SK-N-SH (cell line): ENCODE results near the gene PCYOX1L. TPM values are rescaled to one million over a fixed set of nuclear protein-coding genes. Genes with fewer than 3 reads are reported as not detected.
A peak's percentile ranks its signal among the peaks of the same experiment; 100 is the strongest.

ENCODE experiments used
- CTCF ChIA-PET: fragments of 300-600, 350-600 bp; formaldehyde crosslinking; extraction: SDS; loops from one replicate; lab custom pipeline; 2021; lab: Yijun Ruan, JAX
- POLR2A ChIA-PET: fragments of 350-600 bp; sonication (Branson Sonifier 250); formaldehyde crosslinking; extraction: SDS; loops from one replicate; lab custom pipeline; 2020; ENCODE audit warnings: antibody characterized with exemption, inconsistent platforms; lab: Yijun Ruan, JAX
- DNase-seq: peaks from one replicate; pipeline ENCODE4 v3.0.0; 2012
- H2AFZ ChIP-seq: fragments of 200-600 bp; sonication (generic); 2 replicates; pipeline ENCODE4 v1.8.1; 2016; ENCODE audit warnings: antibody characterized with exemption, mild to moderate bottlenecking, low read depth
- H3F3A ChIP-seq: fragments of 200-600 bp; sonication (generic); replicated peaks from 2 replicates; pipeline ENCODE3; 2016; ENCODE audit warnings: antibody characterized with exemption, mild to moderate bottlenecking; ENCODE audit not compliant: insufficient read depth
- H3K27ac ChIP-seq, 2 experiments: fragments of 200-500 bp in 1 of 2; fragments of 200-600 bp in 1 of 2; sonication (Bioruptor generic) in 1 of 2; sonication (generic), shearing (Covaris generic) in 1 of 2; 2 replicates each; pipeline versions ENCODE4 v1.5.1 to v1.6.1; 2014 to 2016; ENCODE audit warnings: low read depth in 2 of 2, inconsistent platforms in 1 of 2, low read length in 1 of 2, mild to moderate bottlenecking in 1 of 2, mixed read lengths in 1 of 2
- H3K27me3 ChIP-seq: fragments of 200-600 bp; sonication (generic), shearing (Covaris generic); 2 replicates; pipeline ENCODE4 v1.6.1; 2016; ENCODE audit warnings: mixed run types; ENCODE audit not compliant: insufficient read depth
- H3K36me3 ChIP-seq, 2 experiments: fragments of 200-500 bp in 1 of 2; fragments of 200-600 bp in 1 of 2; sonication (Bioruptor generic) in 1 of 2; sonication (generic) in 1 of 2; replicated peaks in 1 of 2; 2 replicates each; pipeline versions ENCODE3 to v1.5.1; 2014 to 2016; ENCODE audit warnings: low read length in 1 of 2, mild to moderate bottlenecking in 1 of 2; ENCODE audit not compliant: insufficient read depth in 2 of 2, control insufficient read depth in 1 of 2
- H3K4me1 ChIP-seq, 2 experiments: fragments of 200-500 bp in 1 of 2; fragments of 200-600 bp in 1 of 2; sonication (Bioruptor generic) in 1 of 2; sonication (generic), shearing (Covaris generic) in 1 of 2; 2 replicates each; pipeline versions ENCODE4 v1.5.1 to v1.6.1; 2014 to 2016; ENCODE audit warnings: low read depth in 1 of 2, low read length in 1 of 2, mixed run types in 1 of 2; ENCODE audit not compliant: insufficient read depth in 2 of 2, control insufficient read depth in 1 of 2
- H3K4me2 ChIP-seq: fragments of 200-600 bp; sonication (generic), shearing (Covaris generic); 2 replicates; pipeline ENCODE4 v1.6.1; 2017; ENCODE audit warnings: mixed run types
- H3K4me3 ChIP-seq, 2 experiments: fragments of 200-500 bp in 1 of 2; fragments of 200-600 bp in 1 of 2; sonication (Bioruptor generic) in 1 of 2; sonication (generic), shearing (Covaris generic) in 1 of 2; 2 replicates each; pipeline versions ENCODE4 v1.5.1 to v1.8.1; 2014 to 2016; ENCODE audit warnings: low read depth in 2 of 2, inconsistent platforms in 1 of 2, low read length in 1 of 2, mild to moderate bottlenecking in 1 of 2, mixed read lengths in 1 of 2, moderate library complexity in 1 of 2
- H3K79me2 ChIP-seq: fragments of 200-600 bp; sonication (generic); 2 replicates; pipeline ENCODE4 v1.8.1; 2017; ENCODE audit warnings: mild to moderate bottlenecking; ENCODE audit not compliant: insufficient read depth
- H3K9ac ChIP-seq: fragments of 200-600 bp; sonication (generic); 2 replicates; pipeline ENCODE4 v1.6.1; 2017; ENCODE audit warnings: mixed run types
- H3K9me2 ChIP-seq: fragments of 200-600 bp; sonication (generic); 2 replicates; pipeline ENCODE4 v1.6.1; 2017; ENCODE audit warnings: mixed run types
- H3K9me3 ChIP-seq: fragments of 200-600 bp; sonication (generic); 2 replicates; pipeline ENCODE4 v1.6.1; 2017; ENCODE audit warnings: mixed run types, mild to moderate bottlenecking, moderate library complexity
- H4K20me1 ChIP-seq: fragments of 200-600 bp; sonication (generic); 2 replicates; pipeline ENCODE4 v1.6.1; 2017; ENCODE audit warnings: mild to moderate bottlenecking, mixed run types; ENCODE audit not compliant: insufficient read depth
- CHD2 ChIP-seq: fragments of 150-350 bp; IDR thresholded peaks from 2 replicates; pipeline ENCODE4 v1.6.1; 2018; ENCODE audit warnings: low read length; ENCODE audit not compliant: partially characterized antibody
- ELF1 ChIP-seq: IDR thresholded peaks from 2 replicates; pipeline ENCODE4 v1.4.0; 2012
- EP300 ChIP-seq, 2 experiments: IDR thresholded peaks; 2 replicates each; pipeline versions ENCODE4 v1.4.0 to v1.6.1; 2012; ENCODE audit warnings: borderline replicate concordance in 1 of 2, low read depth in 1 of 2, low read length in 1 of 2
- EZH2phosphoT487 ChIP-seq: fragments of 200-600 bp; sonication (generic); IDR thresholded peaks from 2 replicates; pipeline ENCODE4 v1.6.1; 2017; ENCODE audit warnings: low read depth, mixed run types, mild to moderate bottlenecking, antibody characterized with exemption, moderate library complexity, borderline replicate concordance
- FOXJ3 ChIP-seq: sonication (generic); formaldehyde crosslinking; IDR thresholded peaks from 2 replicates; pipeline ENCODE4 v1.5.1; 2020; ENCODE audit warnings: mild to moderate bottlenecking, missing genetic modification reagents
- FOXM1 ChIP-seq: IDR thresholded peaks from 2 replicates; pipeline ENCODE4 v1.4.0; 2012; ENCODE audit warnings: low read depth, mild to moderate bottlenecking
- GATA2 ChIP-seq: sonication (generic); formaldehyde crosslinking; IDR thresholded peaks from 2 replicates; pipeline ENCODE4 v1.5.0; 2020; ENCODE audit warnings: mild to moderate bottlenecking, missing genetic modification reagents
- JUND ChIP-seq: IDR thresholded peaks from 2 replicates; pipeline ENCODE4 v1.4.0; 2012
- MEF2A ChIP-seq: IDR thresholded peaks from 2 replicates; pipeline ENCODE4 v1.4.0; 2012; ENCODE audit warnings: low read depth, borderline replicate concordance
- NFIC ChIP-seq: IDR thresholded peaks from 2 replicates; pipeline ENCODE4 v1.4.0; 2012; ENCODE audit warnings: borderline replicate concordance
- RAD21 ChIP-seq: IDR thresholded peaks from 2 replicates; pipeline ENCODE4 v1.6.1; 2012; ENCODE audit warnings: mild to moderate bottlenecking, low read length
- RCOR1 ChIP-seq: fragments of 150-350 bp; IDR thresholded peaks from 2 replicates; pipeline ENCODE4 v1.6.1; 2017; ENCODE audit warnings: antibody characterized with exemption, low read length
- RFX5 ChIP-seq: IDR thresholded peaks from 2 replicates; pipeline ENCODE4 v1.6.1; 2012; ENCODE audit warnings: mild to moderate bottlenecking, improper control_type of control experiment, low read length
- RXRA ChIP-seq: IDR thresholded peaks from 2 replicates; pipeline ENCODE4 v1.4.0; 2012; ENCODE audit warnings: low read depth, mild to moderate bottlenecking, borderline replicate concordance
- SMC3 ChIP-seq: IDR thresholded peaks from 2 replicates; pipeline ENCODE4 v1.6.1; 2012; ENCODE audit warnings: low read depth, low read length, improper control_type of control experiment
- TCF12 ChIP-seq: IDR thresholded peaks from 2 replicates; pipeline ENCODE4 v1.4.0; 2012
- USF2 ChIP-seq: fragments of 150-350 bp; IDR thresholded peaks from 2 replicates; pipeline ENCODE4 v1.6.1; 2017; ENCODE audit warnings: antibody characterized with exemption, low read length, low read depth, borderline replicate concordance
- YY1 ChIP-seq: IDR thresholded peaks from 2 replicates; pipeline ENCODE4 v1.4.0; 2012; ENCODE audit warnings: low read depth, mild to moderate bottlenecking
- ZBTB33 ChIP-seq: IDR thresholded peaks from 2 replicates; pipeline ENCODE4 v1.4.0; 2012; ENCODE audit warnings: low read depth, borderline replicate concordance
- WGBS: methylation state at CpG from one replicate; pipeline ENCODE4 v1.1.6; 2017; ENCODE audit warnings: low lambda C conversion rate; 5-methylcytosine and 5-hydroxymethylcytosine counted together
- polyA plus RNA-seq, 3 experiments: library from polyadenylated mRNA; depleted of rRNA; stranded (reverse); fragments of >200 nt; gene quantifications; 2 replicates each; pipeline ENCODE4 v1.2.3, GENCODE V29; 2012
- TF ChIP-seq, protein P1 (sequence below): IDR thresholded peaks from 2 replicates; pipeline ENCODE4; 2012
- TF ChIP-seq, protein P2 (sequence below): fragments of 200-600 bp; sonication (generic); IDR thresholded peaks from 2 replicates; pipeline ENCODE4 v1.6.1; 2017; ENCODE audit warnings: antibody characterized with exemption, mild to moderate bottlenecking, moderate library complexity
- TF ChIP-seq, protein P3 (sequence below): IDR thresholded peaks from 2 replicates; pipeline ENCODE4 v1.4.0; 2012; ENCODE audit warnings: low read depth
- TF ChIP-seq, protein P4 (sequence below): IDR thresholded peaks from 2 replicates; pipeline ENCODE4 v1.6.1; 2012; ENCODE audit warnings: mild to moderate bottlenecking, low read depth, low read length, moderate library complexity

Gene PCYOX1L
- polyA plus RNA-seq, 1 of the 3 experiments (the other 2 are of a cell fraction): 17.5 TPM

GRCh38 chr5:149345147-149345891 is 12.5 kb upstream of the PCYOX1L start, which contains the start of gene GRPEL2:
Gene GRPEL2 (plus strand): TSS chr5:149345499. CDS start chr5:149345540, 41 bp downstream.
- Histone ChIP-seq H3K27ac (peak within 1 kb of the TSS; percentile 70 to 97), H3K9ac (peak within 1 kb of the TSS; percentile 83), H3K9me2 (no peaks in the 10 kb centered on the region), H3K27me3 (no peaks in the 10 kb centered on the region), H3K36me3 (peaks cover 30 to 33% of the 10 kb centered on the region in 2 experiments), H3K79me2 (peaks cover 47% of the 10 kb centered on the region), H3K9me3 (no peaks in the 10 kb centered on the region), H3K4me2 (peak within 1 kb of the TSS; percentile 93), H3K4me1 (peaks cover 0 to 15% of the 10 kb centered on the region in 2 experiments; a peak in 3 of 4 replicates), H3K4me3 (peak within 1 kb of the TSS; percentile 94 to 100), H3F3A (peaks cover 16% of the 10 kb centered on the region), H2AFZ (peak within 1 kb of the TSS; percentile 95), H4K20me1 (no peaks in the 10 kb centered on the region; the same call in 1 of the 2 replicates)
- peak; percentile 92 for DNase-seq
- 1% methylated on average over 37 of the region's 54 CpGs for whole genome bisulfite sequencing
- POLR2A ChIA-PET: interaction anchor here (0.5 to 4.0 kb wide), 12 partner anchors 9 to 937 kb away, joined by 3 to 38 read pairs (median 3); partner anchors contain the start of genes ARHGEF37, CSNK1A1 and PCYOX1L
- CTCF ChIA-PET: interaction anchor here (0.6 to 3.5 kb wide), 11 partner anchors 9 to 89 kb away, joined by 3 to 12 read pairs (median 5); partner anchors contain the start of gene PCYOX1L
- TF ChIP-seq, protein P1, sequence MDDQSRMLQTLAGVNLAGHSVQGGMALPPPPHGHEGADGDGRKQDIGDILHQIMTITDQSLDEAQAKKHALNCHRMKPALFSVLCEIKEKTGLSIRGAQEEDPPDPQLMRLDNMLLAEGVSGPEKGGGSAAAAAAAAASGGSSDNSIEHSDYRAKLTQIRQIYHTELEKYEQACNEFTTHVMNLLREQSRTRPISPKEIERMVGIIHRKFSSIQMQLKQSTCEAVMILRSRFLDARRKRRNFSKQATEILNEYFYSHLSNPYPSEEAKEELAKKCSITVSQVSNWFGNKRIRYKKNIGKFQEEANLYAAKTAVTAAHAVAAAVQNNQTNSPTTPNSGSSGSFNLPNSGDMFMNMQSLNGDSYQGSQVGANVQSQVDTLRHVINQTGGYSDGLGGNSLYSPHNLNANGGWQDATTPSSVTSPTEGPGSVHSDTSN: no peak
- TF ChIP-seq ELF1 (peak; percentile 94), GATA2 (CRISPR knock-in tag) (no peak), MEF2A (no peak), SMC3 (no peak), EP300 (IDR thresholded peaks at IDR 0.05; ENCODE audit: borderline replicate concordance in 1 of 2, low read depth in 1 of 2, low read length in 1 of 2) (no peak), RCOR1 (peak; percentile 48), NFIC (no peak), ZBTB33 (no peak), CHD2 (peak; percentile 31), JUND (no peak), EZH2phosphoT487 (no peak), FOXM1 (no peak), RXRA (no peak), USF2 (peak; percentile 16; the same call in 1 of the 2 replicates), RAD21 (no peak), FOXJ3 (CRISPR knock-in tag) (no peak; the same call in none of the 2 replicates), RFX5 (no peak), YY1 (peak; percentile 86), TCF12 (no peak)
- TF ChIP-seq, protein P2, sequence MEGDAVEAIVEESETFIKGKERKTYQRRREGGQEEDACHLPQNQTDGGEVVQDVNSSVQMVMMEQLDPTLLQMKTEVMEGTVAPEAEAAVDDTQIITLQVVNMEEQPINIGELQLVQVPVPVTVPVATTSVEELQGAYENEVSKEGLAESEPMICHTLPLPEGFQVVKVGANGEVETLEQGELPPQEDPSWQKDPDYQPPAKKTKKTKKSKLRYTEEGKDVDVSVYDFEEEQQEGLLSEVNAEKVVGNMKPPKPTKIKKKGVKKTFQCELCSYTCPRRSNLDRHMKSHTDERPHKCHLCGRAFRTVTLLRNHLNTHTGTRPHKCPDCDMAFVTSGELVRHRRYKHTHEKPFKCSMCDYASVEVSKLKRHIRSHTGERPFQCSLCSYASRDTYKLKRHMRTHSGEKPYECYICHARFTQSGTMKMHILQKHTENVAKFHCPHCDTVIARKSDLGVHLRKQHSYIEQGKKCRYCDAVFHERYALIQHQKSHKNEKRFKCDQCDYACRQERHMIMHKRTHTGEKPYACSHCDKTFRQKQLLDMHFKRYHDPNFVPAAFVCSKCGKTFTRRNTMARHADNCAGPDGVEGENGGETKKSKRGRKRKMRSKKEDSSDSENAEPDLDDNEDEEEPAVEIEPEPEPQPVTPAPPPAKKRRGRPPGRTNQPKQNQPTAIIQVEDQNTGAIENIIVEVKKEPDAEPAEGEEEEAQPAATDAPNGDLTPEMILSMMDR: no peak
- TF ChIP-seq, protein P3, sequence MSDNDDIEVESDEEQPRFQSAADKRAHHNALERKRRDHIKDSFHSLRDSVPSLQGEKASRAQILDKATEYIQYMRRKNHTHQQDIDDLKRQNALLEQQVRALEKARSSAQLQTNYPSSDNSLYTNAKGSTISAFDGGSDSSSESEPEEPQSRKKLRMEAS: peak; percentile 88
- TF ChIP-seq, protein P4, sequence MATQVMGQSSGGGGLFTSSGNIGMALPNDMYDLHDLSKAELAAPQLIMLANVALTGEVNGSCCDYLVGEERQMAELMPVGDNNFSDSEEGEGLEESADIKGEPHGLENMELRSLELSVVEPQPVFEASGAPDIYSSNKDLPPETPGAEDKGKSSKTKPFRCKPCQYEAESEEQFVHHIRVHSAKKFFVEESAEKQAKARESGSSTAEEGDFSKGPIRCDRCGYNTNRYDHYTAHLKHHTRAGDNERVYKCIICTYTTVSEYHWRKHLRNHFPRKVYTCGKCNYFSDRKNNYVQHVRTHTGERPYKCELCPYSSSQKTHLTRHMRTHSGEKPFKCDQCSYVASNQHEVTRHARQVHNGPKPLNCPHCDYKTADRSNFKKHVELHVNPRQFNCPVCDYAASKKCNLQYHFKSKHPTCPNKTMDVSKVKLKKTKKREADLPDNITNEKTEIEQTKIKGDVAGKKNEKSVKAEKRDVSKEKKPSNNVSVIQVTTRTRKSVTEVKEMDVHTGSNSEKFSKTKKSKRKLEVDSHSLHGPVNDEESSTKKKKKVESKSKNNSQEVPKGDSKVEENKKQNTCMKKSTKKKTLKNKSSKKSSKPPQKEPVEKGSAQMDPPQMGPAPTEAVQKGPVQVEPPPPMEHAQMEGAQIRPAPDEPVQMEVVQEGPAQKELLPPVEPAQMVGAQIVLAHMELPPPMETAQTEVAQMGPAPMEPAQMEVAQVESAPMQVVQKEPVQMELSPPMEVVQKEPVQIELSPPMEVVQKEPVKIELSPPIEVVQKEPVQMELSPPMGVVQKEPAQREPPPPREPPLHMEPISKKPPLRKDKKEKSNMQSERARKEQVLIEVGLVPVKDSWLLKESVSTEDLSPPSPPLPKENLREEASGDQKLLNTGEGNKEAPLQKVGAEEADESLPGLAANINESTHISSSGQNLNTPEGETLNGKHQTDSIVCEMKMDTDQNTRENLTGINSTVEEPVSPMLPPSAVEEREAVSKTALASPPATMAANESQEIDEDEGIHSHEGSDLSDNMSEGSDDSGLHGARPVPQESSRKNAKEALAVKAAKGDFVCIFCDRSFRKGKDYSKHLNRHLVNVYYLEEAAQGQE: peak; percentile 51
